Activated CD4-positive, alpha-beta T cell treated with anti-CD3 and anti-CD28 coated beads for 4 hours (primary cell): Measurements from ENCODE around the gene HOXB6.

Source experiments
- DNase-seq, 2 donors: peaks; one replicate each; pipeline ENCODE4 v3.0.0-alpha.2; 2020

Gene HOXB6

GRCh38 chr17:48609033-48609432 is 4.2 kb upstream of the HOXB6 start:
- no peak for DNase-seq

GRCh38 chr17:48608494-48608834 is 3.7 kb upstream of the HOXB6 start:
- no peak for DNase-seq

- no peak for DNase-seq
Observed at GRCh38 chr17:48606892-48607614, 2.3 kb upstream of the HOXB6 start.

- DNase-seq: no peak
Observed at GRCh38 chr17:48605991-48606891, 1.5 kb upstream of the HOXB6 start.

- DNase-seq: no peak
Observed at GRCh38 chr17:48605409-48605919, 678 bp upstream of the HOXB6 start.

GRCh38 chr17:48603959-48604769 is 622 bp downstream of the HOXB6 start:
- no peak for DNase-seq

- no peak for DNase-seq
Observed at GRCh38 chr17:48601539-48602425, 3.0 kb downstream of the HOXB6 start.

- DNase-seq: no peak
Observed at GRCh38 chr17:48601207-48601538, 3.6 kb downstream of the HOXB6 start.

GRCh38 chr17:48600244-48601098 is 4.3 kb downstream of the HOXB6 start:
- no peak for DNase-seq

- no peak for DNase-seq
Observed at GRCh38 chr17:48599354-48599753, 5.4 kb downstream of the HOXB6 start.

- DNase-seq: no peak
Observed at GRCh38 chr17:48598736-48599135, 6.0 kb downstream of the HOXB6 start.

- no peak for DNase-seq
Observed at GRCh38 chr17:48597778-48598631, 6.8 kb downstream of the HOXB6 start.

GRCh38 chr17:48597528-48597777 is 7.3 kb downstream of the HOXB6 start:
- DNase-seq: peak in 1 of 2 donors; percentile 46

GRCh38 chr17:48596735-48597527 is 7.9 kb downstream of the HOXB6 start:
- DNase-seq: no peak

- no peak for DNase-seq
Observed at GRCh38 chr17:48596000-48596734, 8.6 kb downstream of the HOXB6 start.

- DNase-seq: no peak
Observed at GRCh38 chr17:48595278-48595999, 9.3 kb downstream of the HOXB6 start.

GRCh38 chr17:48594538-48595277 is 10.1 kb downstream of the HOXB6 start:
- no peak for DNase-seq
